ENCODE results near the gene SMG7.
"Not testable (repeated sequence)": the region's sequence is repeated elsewhere in the genome, so short reads cannot be mapped to it uniquely, and the experiment has no call there.

The SMG7 gene, protein sequence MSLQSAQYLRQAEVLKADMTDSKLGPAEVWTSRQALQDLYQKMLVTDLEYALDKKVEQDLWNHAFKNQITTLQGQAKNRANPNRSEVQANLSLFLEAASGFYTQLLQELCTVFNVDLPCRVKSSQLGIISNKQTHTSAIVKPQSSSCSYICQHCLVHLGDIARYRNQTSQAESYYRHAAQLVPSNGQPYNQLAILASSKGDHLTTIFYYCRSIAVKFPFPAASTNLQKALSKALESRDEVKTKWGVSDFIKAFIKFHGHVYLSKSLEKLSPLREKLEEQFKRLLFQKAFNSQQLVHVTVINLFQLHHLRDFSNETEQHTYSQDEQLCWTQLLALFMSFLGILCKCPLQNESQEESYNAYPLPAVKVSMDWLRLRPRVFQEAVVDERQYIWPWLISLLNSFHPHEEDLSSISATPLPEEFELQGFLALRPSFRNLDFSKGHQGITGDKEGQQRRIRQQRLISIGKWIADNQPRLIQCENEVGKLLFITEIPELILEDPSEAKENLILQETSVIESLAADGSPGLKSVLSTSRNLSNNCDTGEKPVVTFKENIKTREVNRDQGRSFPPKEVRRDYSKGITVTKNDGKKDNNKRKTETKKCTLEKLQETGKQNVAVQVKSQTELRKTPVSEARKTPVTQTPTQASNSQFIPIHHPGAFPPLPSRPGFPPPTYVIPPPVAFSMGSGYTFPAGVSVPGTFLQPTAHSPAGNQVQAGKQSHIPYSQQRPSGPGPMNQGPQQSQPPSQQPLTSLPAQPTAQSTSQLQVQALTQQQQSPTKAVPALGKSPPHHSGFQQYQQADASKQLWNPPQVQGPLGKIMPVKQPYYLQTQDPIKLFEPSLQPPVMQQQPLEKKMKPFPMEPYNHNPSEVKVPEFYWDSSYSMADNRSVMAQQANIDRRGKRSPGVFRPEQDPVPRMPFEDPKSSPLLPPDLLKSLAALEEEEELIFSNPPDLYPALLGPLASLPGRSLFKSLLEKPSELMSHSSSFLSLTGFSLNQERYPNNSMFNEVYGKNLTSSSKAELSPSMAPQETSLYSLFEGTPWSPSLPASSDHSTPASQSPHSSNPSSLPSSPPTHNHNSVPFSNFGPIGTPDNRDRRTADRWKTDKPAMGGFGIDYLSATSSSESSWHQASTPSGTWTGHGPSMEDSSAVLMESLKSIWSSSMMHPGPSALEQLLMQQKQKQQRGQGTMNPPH

DNA sequence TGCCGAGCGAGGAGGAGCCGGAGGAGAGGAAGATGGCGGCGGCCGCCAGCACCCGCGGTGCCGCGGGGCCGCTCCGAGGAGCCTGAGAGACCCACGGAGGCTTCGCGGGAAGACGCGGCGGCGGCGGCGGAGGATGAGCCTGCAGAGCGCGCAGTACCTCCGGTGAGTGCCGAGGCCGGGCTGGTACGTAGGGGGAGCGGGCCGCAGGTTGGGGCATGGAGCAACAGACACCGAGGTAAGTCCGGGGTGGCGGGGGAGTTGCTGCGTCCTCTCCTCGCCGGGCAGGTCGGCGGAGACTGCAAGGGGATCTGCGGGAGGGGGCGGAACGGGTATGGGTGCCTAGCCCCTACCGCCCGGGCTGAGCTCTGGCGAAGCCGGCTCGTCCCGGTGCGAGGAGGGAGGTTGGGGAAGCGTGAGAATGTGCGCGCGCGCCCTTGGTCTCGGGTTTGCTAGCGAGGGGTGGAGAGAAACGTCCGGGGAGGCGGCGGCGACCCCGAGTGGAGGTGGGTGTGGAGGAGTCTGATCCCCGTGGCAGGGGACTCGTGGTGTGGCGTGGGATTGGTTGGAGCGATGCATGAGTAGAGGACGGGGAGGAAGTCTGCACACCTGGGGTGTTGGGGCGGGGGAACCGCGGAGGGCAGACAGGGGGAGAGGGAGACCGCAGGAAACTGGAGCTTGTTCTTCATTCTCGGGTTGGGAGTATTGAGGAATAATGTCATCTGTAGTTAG lies at the start of gene SMG7:
SMG7 (plus strand) TSS at position 12 of the 729 bp plus-strand sequence; CDS start at position 134, 122 bp downstream.
- peaks cover 20% of the 10 kb centered on the region for H3K4me1 Mint-ChIP-seq (ENCODE audit: low read depth)
- peaks cover 2% of the 10 kb centered on the region for H3K27me3 Mint-ChIP-seq (ENCODE audit: low read depth)
- H3K36me3 Mint-ChIP-seq (ENCODE audit: low read depth), result peaks cover 7% of the 10 kb centered on the region
- H3K9me3 Mint-ChIP-seq, result no peaks in the 10 kb centered on the region
- peak within 1 kb of the TSS; percentile 93 for H3K4me3 Mint-ChIP-seq
- H3K27ac Mint-ChIP-seq, result peak within 1 kb of the TSS; percentile 99

DNA sequence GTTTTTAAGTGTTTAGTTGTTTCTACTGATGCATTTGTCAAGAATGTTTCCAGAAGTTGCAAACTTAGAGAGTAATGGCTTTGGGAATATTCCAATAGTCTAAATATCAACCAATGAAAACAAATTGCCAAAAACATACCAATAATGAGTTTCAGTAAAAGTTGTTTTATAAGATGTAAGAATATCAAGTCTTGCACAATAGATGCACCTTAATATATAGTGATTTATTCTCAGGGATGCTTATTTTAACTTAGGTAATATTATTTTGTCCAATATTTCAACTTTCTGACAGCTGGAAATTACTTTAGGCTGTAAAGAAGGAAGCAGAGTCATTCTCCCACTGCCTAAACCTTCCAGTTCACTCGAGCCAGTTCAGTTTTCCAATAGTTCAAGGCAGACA lies 48.8 kb upstream of the SMG7 start:
- Mint-ChIP-seq H3K4me3 (no peak overlapping the region), H3K4me1 (ENCODE audit: low read depth) (peaks cover 2% of the 10 kb centered on the region), H3K27ac (no peak overlapping the region), H3K9me3 (no peaks in the 10 kb centered on the region), H3K27me3 (ENCODE audit: low read depth) (peaks cover 43% of the 10 kb centered on the region), H3K36me3 (ENCODE audit: low read depth) (no peaks in the 10 kb centered on the region)

DNA sequence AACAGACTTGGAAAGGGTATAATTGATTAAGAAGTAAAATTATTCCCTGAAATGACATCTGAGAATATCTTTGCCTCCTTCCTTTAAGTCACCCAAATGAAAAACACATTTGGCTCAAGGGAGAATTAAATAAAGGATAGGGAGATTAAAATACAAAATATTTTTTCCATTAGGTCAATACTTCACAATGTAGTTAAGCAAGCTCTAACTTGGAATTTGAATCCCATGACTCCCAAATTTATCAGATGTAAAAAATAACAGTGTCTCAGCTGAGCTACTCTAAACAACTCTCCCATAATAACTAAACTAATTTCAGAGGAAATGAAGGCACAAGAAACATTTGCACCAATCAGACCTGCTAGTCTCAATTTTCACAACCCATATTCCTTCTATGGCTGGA lies 47.6 kb upstream of the SMG7 start:
- no peaks in the 10 kb centered on the region for H3K36me3 Mint-ChIP-seq (ENCODE audit: low read depth)
- H3K4me3 Mint-ChIP-seq, result no peak overlapping the region
- no peak overlapping the region for H3K27ac Mint-ChIP-seq
- H3K27me3 Mint-ChIP-seq (ENCODE audit: low read depth), result peaks cover 40% of the 10 kb centered on the region
- H3K9me3 Mint-ChIP-seq, result no peaks in the 10 kb centered on the region
- no peaks in the 10 kb centered on the region for H3K4me1 Mint-ChIP-seq (ENCODE audit: low read depth)

DNA sequence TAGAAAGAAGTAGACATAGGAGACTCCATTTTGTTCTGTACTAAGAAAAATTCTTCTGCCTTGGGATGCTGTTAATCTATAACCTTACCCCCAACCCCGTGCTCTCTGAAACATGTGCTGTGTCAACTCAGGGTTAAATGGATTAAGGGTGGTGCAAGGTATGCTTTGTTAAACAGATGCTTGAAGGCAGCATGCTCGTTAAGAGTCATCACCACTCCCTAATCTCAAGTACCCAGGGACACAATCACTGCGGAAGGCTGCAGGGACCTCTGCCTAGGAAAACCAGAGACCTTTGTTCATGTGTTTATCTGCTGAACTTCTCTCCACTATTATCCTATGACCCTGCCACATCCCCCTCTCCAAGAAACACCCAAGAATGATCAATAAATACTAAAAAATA lies 44.7 kb upstream of the SMG7 start:
- not testable (repeated sequence) for H3K4me1 Mint-ChIP-seq (ENCODE audit: low read depth); H3K27ac Mint-ChIP-seq; H3K4me3 Mint-ChIP-seq; H3K9me3 Mint-ChIP-seq; H3K36me3 Mint-ChIP-seq (ENCODE audit: low read depth)
- H3K27me3 Mint-ChIP-seq (ENCODE audit: low read depth), result peaks cover 32% of the 10 kb centered on the region

DNA sequence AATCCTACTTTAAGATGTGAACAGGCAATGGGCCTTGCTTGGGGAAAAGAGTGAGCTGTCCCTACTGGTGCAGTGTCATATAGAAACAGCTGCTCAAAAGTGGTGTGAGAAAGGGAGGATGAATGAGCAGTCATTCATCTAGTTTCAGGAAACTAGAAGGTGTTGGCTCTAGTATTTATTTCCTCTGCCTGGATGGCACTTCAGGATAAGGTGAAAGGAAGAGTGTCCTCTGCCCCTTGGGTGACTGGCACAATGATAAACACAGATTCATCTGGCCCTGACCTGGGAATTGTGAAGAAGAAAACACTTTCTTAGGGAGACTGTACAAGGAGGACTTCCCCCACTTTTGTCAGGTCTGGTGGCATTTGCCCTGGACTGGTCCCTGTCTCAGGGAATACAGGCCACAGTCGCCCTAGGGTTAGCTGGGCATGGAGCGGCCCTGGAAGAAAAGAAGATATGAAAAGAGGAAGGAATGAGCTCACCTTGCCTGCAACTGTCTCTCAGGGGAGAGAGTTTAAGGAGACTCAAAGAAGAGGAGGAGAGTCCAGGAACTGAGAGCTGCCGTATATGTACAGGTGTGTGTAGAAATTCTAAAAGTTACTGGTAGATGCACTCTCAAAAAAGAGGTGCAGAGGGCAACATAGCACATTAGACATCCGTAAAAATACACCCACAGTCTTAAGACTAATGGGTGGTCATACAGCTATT lies 40.3 kb upstream of the SMG7 start:
- Mint-ChIP-seq H3K4me3 (no peak overlapping the region), H3K9me3 (no peaks in the 10 kb centered on the region), H3K27ac (no peak overlapping the region), H3K36me3 (ENCODE audit: low read depth) (no peaks in the 10 kb centered on the region), H3K4me1 (ENCODE audit: low read depth) (no peaks in the 10 kb centered on the region), H3K27me3 (ENCODE audit: low read depth) (peaks cover 28% of the 10 kb centered on the region)

DNA sequence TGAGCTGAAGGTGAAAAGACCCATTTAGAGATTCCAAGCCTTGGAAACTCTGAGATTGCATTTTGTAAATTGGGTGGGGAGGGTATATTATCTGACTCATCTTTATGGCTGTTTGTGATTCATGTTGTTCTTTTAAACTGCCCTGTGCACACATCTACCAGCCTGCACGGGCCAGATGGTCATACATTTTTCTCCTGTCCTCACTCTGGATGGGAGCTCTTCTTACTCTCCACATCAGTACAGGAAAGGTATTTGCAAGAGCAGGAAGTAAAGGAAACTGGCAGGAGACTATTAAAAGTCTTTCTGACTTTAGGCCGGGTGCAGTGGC lies 39.8 kb upstream of the SMG7 start:
- Mint-ChIP-seq H3K9me3 (no peaks in the 10 kb centered on the region), H3K4me1 (ENCODE audit: low read depth) (no peaks in the 10 kb centered on the region), H3K36me3 (ENCODE audit: low read depth) (no peaks in the 10 kb centered on the region), H3K4me3 (no peak overlapping the region), H3K27ac (no peak overlapping the region), H3K27me3 (ENCODE audit: low read depth) (peaks cover 28% of the 10 kb centered on the region)

DNA sequence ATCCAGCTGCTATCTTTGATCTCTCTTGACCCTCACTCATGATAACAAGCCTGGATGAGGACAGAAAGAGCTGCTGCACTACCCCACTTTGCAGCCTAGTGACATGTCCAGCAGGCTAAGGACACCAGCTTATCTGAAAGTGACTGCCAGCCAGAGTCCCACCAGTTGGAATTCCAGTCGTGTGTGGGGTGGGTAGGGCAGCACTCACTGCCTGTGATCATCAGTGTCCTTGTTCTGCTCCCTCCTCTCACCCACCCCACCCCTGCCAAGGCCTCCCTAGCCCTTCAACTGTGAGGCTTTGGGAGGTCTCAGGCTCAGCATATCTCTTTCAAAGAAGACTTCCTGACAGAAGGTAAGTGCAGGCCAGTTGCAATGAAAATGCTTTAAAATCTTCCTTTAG lies 38.6 kb upstream of the SMG7 start:
- Mint-ChIP-seq H3K9me3 (no peaks in the 10 kb centered on the region), H3K4me1 (ENCODE audit: low read depth) (no peaks in the 10 kb centered on the region), H3K36me3 (ENCODE audit: low read depth) (no peaks in the 10 kb centered on the region), H3K4me3 (no peak overlapping the region), H3K27me3 (ENCODE audit: low read depth) (peaks cover 35% of the 10 kb centered on the region), H3K27ac (no peak overlapping the region)

DNA sequence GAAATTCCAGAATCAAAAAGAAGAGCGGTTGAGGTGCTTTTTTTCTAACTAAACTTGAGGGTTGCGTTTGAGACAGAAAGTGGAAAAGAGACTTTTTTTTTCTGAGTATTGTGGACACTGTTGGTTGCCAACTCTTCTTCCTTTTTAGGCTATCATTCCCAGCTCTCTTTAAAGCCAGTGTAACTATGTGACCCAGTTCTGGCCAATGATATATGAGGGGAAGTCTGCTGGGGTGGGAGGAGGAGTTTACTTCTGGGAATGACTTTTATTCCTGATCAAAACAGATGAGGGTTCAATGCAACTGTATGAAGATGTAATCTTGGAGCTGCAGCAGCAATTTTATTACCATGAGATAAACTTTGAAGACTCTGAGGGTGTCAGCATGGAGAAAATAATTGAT lies 36.8 kb upstream of the SMG7 start:
- no peaks in the 10 kb centered on the region for H3K4me1 Mint-ChIP-seq (ENCODE audit: low read depth)
- H3K9me3 Mint-ChIP-seq, result no peaks in the 10 kb centered on the region
- H3K36me3 Mint-ChIP-seq (ENCODE audit: low read depth), result no peaks in the 10 kb centered on the region
- H3K27ac Mint-ChIP-seq, result no peak overlapping the region
- H3K4me3 Mint-ChIP-seq, result no peak overlapping the region
- peaks cover 33% of the 10 kb centered on the region for H3K27me3 Mint-ChIP-seq (ENCODE audit: low read depth)

DNA sequence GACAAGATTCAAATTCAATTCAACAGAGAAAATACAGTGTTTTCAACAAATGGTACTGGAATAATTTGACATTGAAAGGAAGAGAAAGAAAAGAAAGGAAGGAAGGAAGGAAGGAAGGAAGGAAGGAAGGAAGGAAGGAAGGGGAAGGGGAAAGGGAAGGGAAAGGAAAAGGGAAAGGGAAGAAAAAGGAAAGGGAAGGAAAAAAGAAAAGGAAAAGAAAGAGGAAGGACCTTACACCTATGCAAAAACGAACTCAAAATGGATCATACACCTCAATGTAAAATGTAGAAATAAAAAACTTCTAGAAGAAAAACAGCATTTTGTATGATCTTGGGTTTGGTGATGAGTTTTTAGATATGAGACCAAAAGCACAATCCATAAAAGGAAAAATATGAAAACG lies 34.2 kb upstream of the SMG7 start:
- Mint-ChIP-seq H3K9me3 (no peaks in the 10 kb centered on the region), H3K27me3 (ENCODE audit: low read depth) (peaks cover 34% of the 10 kb centered on the region), H3K4me1 (ENCODE audit: low read depth) (no peaks in the 10 kb centered on the region), H3K36me3 (ENCODE audit: low read depth) (no peaks in the 10 kb centered on the region), H3K27ac (no peak overlapping the region), H3K4me3 (no peak overlapping the region)

DNA sequence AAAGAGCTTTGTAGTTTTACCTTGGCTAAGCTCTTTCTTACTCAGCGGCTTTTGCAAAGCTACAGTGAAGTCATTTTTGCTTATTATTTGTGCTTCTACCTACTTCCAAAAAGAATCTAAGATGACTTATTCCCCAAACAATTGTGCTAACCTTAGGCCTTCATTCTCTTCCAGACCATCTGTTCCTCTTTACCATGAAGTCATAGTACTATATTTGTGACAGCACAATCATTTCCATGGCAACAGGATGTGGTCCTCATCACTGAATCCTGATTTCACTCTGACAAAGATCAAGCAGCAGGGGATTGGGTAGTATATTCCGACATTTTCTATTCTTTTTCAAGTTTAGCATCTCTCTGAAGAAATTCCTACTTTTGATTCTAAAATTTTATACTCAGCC lies 29.3 kb upstream of the SMG7 start:
- Mint-ChIP-seq H3K4me3 (no peak overlapping the region), H3K27me3 (ENCODE audit: low read depth) (peaks cover 28% of the 10 kb centered on the region), H3K9me3 (no peaks in the 10 kb centered on the region), H3K4me1 (ENCODE audit: low read depth) (no peaks in the 10 kb centered on the region), H3K27ac (no peak overlapping the region), H3K36me3 (ENCODE audit: low read depth) (no peaks in the 10 kb centered on the region)

DNA sequence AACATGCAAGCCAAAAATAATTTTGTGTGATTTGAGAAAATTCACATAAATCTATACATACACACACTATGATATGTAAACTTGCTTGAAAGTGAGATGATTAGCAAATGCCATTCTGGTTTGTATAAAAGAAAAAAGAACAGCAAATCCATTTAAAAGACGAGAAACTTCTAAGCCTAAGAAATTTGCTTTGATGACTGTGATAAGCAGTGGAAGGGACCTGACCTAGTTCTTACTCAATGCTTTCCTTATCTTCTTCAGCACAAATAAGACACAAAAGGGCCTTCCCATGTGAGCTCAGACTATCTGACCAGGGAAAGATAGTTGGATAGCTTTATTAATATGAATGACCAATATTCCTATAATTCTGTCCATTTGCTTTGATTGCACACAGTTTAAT lies 28.8 kb upstream of the SMG7 start:
- H3K27me3 Mint-ChIP-seq (ENCODE audit: low read depth), result peaks cover 24% of the 10 kb centered on the region
- H3K4me3 Mint-ChIP-seq, result no peak overlapping the region
- no peaks in the 10 kb centered on the region for H3K4me1 Mint-ChIP-seq (ENCODE audit: low read depth)
- H3K9me3 Mint-ChIP-seq, result no peaks in the 10 kb centered on the region
- no peak overlapping the region for H3K27ac Mint-ChIP-seq
- no peaks in the 10 kb centered on the region for H3K36me3 Mint-ChIP-seq (ENCODE audit: low read depth)

DNA sequence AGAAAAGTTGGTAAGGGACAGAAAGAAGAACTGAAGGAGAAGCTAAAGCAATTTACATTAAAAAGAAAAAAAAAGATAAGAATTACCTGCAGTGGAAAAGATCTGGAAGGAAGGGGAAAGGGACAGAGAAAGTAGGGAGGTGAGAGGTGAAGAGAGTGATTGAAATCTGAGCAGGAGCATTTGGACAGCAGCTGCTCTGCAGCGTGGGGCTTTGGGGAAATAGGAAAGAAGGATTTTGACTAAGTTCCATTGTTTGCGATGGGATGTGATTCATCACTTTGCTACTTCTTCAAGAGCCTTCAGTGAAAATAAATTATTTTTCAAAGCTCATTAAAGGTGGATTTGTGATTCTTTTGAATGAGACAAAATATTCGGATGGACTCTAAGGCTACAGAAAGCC lies 28.1 kb upstream of the SMG7 start:
- Mint-ChIP-seq H3K36me3 (ENCODE audit: low read depth) (no peaks in the 10 kb centered on the region), H3K4me1 (ENCODE audit: low read depth) (no peaks in the 10 kb centered on the region), H3K27ac (no peak overlapping the region), H3K27me3 (ENCODE audit: low read depth) (peaks cover 19% of the 10 kb centered on the region), H3K9me3 (no peaks in the 10 kb centered on the region), H3K4me3 (no peak overlapping the region)

DNA sequence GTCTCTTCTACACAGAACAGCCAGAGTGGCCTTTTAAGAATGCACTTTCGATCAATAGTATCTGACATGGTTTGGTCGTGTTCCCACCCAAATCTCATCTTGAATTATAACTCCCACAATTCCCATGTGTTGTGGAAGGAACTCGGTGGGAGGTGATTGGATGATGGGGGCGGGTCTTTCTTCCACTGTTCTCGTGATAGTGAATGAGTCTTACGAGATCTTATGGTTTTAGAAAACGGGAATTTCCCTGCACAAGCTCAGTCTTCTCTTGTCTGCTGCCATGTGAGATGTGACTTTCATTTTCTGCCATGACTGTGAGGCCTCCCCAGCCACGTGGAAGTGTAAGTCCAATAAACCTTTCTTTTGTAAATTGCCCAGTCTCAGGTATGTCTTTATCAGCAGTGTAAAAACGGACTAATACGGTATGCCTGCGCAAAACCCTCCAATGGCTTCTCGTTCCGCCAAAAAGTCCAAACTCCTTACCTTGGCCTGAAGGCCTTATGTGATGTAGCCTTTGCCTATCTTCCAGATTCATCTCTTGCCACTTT lies 23.0 kb upstream of the SMG7 start:
- H3K4me3 Mint-ChIP-seq, result no peak overlapping the region
- peaks cover 5% of the 10 kb centered on the region for H3K27me3 Mint-ChIP-seq (ENCODE audit: low read depth)
- no peak overlapping the region for H3K27ac Mint-ChIP-seq
- no peaks in the 10 kb centered on the region for H3K9me3 Mint-ChIP-seq
- H3K4me1 Mint-ChIP-seq (ENCODE audit: low read depth), result no peaks in the 10 kb centered on the region
- no peaks in the 10 kb centered on the region for H3K36me3 Mint-ChIP-seq (ENCODE audit: low read depth)
